ENCODE data around the gene FCRL3. TPM values are rescaled to one million over a fixed set of nuclear protein-coding genes. Genes with fewer than 3 reads are reported as not detected.

Gene FCRL3
- total and polyA plus RNA-seq, 4 donors, result 0.03 to 0.99 (median 0.10) TPM; not detected in 1

DNA sequence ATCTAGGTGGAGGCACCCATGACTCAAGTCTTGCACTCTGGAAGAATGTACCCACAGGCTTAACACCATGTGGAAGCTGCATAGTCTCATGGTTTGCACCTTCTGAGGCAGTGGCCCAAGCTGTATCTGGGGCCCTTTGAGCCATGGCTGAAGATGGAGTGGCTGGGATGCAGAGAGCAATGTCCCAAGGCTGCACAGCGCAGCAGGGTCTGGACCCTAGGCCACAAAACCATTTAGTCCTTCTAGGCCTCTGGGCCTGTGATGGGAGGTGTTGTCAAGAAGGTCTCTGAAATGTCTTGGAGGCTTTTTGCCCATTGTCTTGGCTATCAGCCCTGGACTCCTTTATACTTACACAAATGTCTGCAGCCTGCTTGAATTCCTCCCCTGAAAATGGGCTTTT is 21.4 kb upstream of the FCRL3 start:
- Histone ChIP-seq H3K27me3 (ENCODE audit: control insufficient read depth in 1 of 2, insufficient read depth in 2 of 2, low read length in 1 of 2) (no peaks in the 10 kb centered on the region), H3K36me3 (ENCODE audit: control insufficient read depth in 1 of 2, insufficient read depth in 2 of 2, low read length in 1 of 2) (no peaks in the 10 kb centered on the region), H3K9me3 (ENCODE audit: control insufficient read depth, low read length) (peaks cover 3% of the 10 kb centered on the region), H3K4me1 (ENCODE audit: control insufficient read depth in 1 of 2, insufficient read depth in 2 of 2, low read length in 2 of 2) (no peaks in the 10 kb centered on the region), H3K4me3 (ENCODE audit: low read length in 2 of 2) (no peak overlapping the region), H3K27ac (ENCODE audit: low read depth in 1 of 2, low read length in 2 of 2) (no peak overlapping the region)
- ATAC-seq (ENCODE audit: low FRiP score), result no peak
- WGBS, 2 donors, result 76 to 90% methylated on average over 1 of the region's 1 CpG
- DNase-seq, result no peak
- intact Hi-C loops (cut with DNase I), result no loop called here

DNA sequence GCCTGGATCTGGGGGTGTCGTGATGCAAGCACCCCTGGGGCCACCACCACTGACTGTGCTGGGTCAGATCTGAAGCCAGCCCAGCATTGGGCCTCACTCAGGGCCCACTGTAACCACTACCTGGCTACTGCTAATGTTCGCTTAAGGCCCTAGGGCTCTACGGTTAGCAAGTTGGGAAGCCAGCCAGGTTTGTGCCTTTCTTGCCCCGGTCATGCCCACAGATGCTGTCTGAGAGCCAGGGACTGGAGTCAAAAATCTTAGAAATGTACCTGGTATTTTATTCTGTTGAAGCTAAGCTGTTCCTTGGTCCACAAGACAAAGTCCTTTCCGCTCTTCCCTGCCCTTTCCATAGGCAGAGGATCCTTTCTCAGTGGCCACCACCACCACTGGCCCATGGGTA is 15.2 kb upstream of the FCRL3 start:
- intact Hi-C loops (cut with DNase I), result no loop called here

DNA sequence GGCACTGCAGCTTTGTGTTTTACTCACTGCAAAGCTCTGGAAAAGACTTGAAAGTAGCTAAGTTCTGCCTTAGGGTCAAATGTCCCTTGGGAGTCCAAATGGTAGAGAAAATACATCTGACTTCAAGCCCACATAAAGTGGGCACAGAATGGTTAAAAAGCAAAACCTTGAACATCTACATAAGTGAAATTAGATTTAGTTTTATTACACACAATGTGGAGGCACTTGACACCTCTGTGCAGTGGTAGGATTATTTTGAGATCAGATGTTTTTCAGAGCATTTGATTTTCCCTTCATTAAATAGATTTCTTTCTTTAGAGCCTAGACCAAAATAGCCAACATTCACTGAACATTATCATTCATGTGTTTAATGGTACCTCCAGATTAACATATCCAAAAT is 11.2 kb upstream of the FCRL3 start:
- DNase-seq (no peak), ATAC-seq (ENCODE audit: low FRiP score) (no peak)
- no peak overlapping the region for H3K27ac ChIP-seq (ENCODE audit: low read depth in 1 of 2, low read length in 2 of 2)
- H3K4me1 ChIP-seq (ENCODE audit: control insufficient read depth in 1 of 2, insufficient read depth in 2 of 2, low read length in 2 of 2), result no peaks in the 10 kb centered on the region
- H3K4me3 ChIP-seq (ENCODE audit: low read length in 2 of 2), result no peak overlapping the region
- H3K27me3 ChIP-seq (ENCODE audit: control insufficient read depth in 1 of 2, insufficient read depth in 2 of 2, low read length in 1 of 2), result no peaks in the 10 kb centered on the region
- no peaks in the 10 kb centered on the region for H3K9me3 ChIP-seq (ENCODE audit: control insufficient read depth, low read length)
- H3K36me3 ChIP-seq (ENCODE audit: control insufficient read depth in 1 of 2, insufficient read depth in 2 of 2, low read length in 1 of 2), result no peaks in the 10 kb centered on the region
- intact Hi-C loops (cut with DNase I), result no loop called here

More for the DNA sequence above, 15.2 kb upstream of the FCRL3 start:
- no peaks in the 10 kb centered on the region for H3K27me3 ChIP-seq (ENCODE audit: control insufficient read depth in 1 of 2, insufficient read depth in 2 of 2, low read length in 1 of 2)
- DNase-seq (no peak), ATAC-seq (ENCODE audit: low FRiP score) (no peak)
- 70 to 75% methylated on average over 5 of the region's 5 CpGs for WGBS, 2 donors
- H3K27ac ChIP-seq (ENCODE audit: low read depth in 1 of 2, low read length in 2 of 2), result no peak overlapping the region
- no peaks in the 10 kb centered on the region for H3K4me1 ChIP-seq (ENCODE audit: control insufficient read depth in 1 of 2, insufficient read depth in 2 of 2, low read length in 2 of 2)
- no peaks in the 10 kb centered on the region for H3K9me3 ChIP-seq (ENCODE audit: control insufficient read depth, low read length)
- H3K36me3 ChIP-seq (ENCODE audit: control insufficient read depth in 1 of 2, insufficient read depth in 2 of 2, low read length in 1 of 2), result no peaks in the 10 kb centered on the region
- H3K4me3 ChIP-seq (ENCODE audit: low read length in 2 of 2), result no peak overlapping the region

DNA sequence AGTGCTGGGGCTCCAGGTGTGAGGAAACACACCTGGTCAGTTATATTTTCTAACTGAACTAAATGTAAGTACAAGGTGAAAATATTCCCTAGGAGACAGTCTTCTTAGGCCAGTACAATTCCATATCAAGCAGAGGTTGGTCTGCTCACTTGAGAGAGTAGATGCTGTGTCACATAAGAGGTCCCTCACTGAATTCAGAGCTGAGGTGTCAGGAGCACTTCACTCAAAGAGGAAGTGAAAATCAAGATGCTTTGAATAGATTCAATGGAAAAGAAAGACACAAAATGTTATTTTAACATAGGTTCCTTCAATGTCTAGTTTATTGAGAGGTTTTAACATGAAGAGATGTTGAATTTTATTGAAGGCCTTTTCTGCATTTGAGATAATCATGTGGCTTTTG is 4.3 kb upstream of the FCRL3 start:
- no peaks in the 10 kb centered on the region for H3K4me1 ChIP-seq (ENCODE audit: control insufficient read depth in 1 of 2, insufficient read depth in 2 of 2, low read length in 2 of 2)
- intact Hi-C loops (cut with DNase I), result no loop called here
- H3K9me3 ChIP-seq (ENCODE audit: control insufficient read depth, low read length), result no peaks in the 10 kb centered on the region
- no peak overlapping the region for H3K4me3 ChIP-seq (ENCODE audit: low read length in 2 of 2)
- ATAC-seq (ENCODE audit: low FRiP score) (no peak), DNase-seq (no peak)
- no peak overlapping the region for H3K27ac ChIP-seq (ENCODE audit: low read depth in 1 of 2, low read length in 2 of 2)
- no peaks in the 10 kb centered on the region for H3K36me3 ChIP-seq (ENCODE audit: control insufficient read depth in 1 of 2, insufficient read depth in 2 of 2, low read length in 1 of 2)
- no peaks in the 10 kb centered on the region for H3K27me3 ChIP-seq (ENCODE audit: control insufficient read depth in 1 of 2, insufficient read depth in 2 of 2, low read length in 1 of 2)

DNA sequence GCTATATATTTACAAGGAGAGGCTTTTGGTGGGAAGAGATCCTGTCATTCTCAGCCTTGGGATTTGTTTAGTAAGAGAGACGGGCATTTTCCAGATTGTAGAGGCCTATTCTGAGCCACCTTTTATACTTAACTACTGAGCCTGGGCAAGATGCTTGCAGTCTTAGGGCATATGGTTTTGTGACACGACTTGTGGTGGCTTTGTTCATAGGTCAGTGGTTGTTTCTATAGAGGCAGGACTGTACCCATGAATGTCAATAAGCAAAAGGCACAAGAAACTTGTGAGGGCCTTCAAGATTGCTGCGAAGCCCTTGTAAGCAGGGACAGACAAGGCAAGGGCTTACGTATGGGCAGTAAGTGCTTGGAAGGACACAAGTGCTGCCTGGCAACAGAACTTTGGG is 3.4 kb upstream of the FCRL3 start:
- no peak for DNase-seq
- Histone ChIP-seq H3K27me3 (ENCODE audit: control insufficient read depth in 1 of 2, insufficient read depth in 2 of 2, low read length in 1 of 2) (no peaks in the 10 kb centered on the region), H3K4me1 (ENCODE audit: control insufficient read depth in 1 of 2, insufficient read depth in 2 of 2, low read length in 2 of 2) (no peaks in the 10 kb centered on the region), H3K4me3 (ENCODE audit: low read length in 2 of 2) (no peak overlapping the region), H3K9me3 (ENCODE audit: control insufficient read depth, low read length) (no peaks in the 10 kb centered on the region), H3K36me3 (ENCODE audit: control insufficient read depth in 1 of 2, insufficient read depth in 2 of 2, low read length in 1 of 2) (no peaks in the 10 kb centered on the region), H3K27ac (ENCODE audit: low read depth in 1 of 2, low read length in 2 of 2) (no peak overlapping the region)
- intact Hi-C loops (cut with DNase I), result no loop called here
- WGBS, 2 donors, result 70 to 73% methylated on average over 4 of the region's 4 CpGs
- no peak for ATAC-seq (ENCODE audit: low FRiP score)

DNA sequence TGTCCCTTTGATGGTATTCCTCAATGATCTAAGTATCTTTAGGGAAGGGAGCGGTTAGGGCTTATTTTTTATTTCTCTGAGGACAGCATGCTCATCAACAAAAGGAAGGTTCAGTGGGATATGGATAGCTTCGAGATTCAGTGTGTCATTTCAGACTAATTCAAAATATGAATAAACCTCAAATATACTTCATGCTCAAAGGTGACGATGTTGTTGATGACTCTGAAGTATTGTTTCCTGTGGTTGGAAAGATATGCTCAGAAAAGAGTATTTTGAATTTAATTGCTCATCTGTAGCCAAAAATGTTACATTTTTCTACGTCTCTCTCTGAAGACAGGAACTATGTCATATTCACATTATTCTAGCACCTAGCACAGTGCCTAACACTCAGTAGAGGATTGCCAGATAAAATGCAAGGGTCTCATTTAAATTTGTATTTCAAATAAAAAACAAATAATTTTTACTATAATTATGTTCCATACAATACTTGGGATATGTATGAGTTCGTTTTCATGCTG is 1.8 kb upstream of the FCRL3 start:
- Histone ChIP-seq H3K9me3 (ENCODE audit: control insufficient read depth, low read length) (no peaks in the 10 kb centered on the region), H3K36me3 (ENCODE audit: control insufficient read depth in 1 of 2, insufficient read depth in 2 of 2, low read length in 1 of 2) (no peaks in the 10 kb centered on the region), H3K27ac (ENCODE audit: low read depth in 1 of 2, low read length in 2 of 2) (no peak overlapping the region), H3K4me3 (ENCODE audit: low read length in 2 of 2) (no peak overlapping the region), H3K27me3 (ENCODE audit: control insufficient read depth in 1 of 2, insufficient read depth in 2 of 2, low read length in 1 of 2) (no peaks in the 10 kb centered on the region), H3K4me1 (ENCODE audit: control insufficient read depth in 1 of 2, insufficient read depth in 2 of 2, low read length in 2 of 2) (no peaks in the 10 kb centered on the region)
- 80 to 81% methylated on average over 5 of the region's 5 CpGs for WGBS, 2 donors
- ATAC-seq (ENCODE audit: low FRiP score) (no peak), DNase-seq (no peak)
- intact Hi-C loops (cut with DNase I), result no loop called here

DNA sequence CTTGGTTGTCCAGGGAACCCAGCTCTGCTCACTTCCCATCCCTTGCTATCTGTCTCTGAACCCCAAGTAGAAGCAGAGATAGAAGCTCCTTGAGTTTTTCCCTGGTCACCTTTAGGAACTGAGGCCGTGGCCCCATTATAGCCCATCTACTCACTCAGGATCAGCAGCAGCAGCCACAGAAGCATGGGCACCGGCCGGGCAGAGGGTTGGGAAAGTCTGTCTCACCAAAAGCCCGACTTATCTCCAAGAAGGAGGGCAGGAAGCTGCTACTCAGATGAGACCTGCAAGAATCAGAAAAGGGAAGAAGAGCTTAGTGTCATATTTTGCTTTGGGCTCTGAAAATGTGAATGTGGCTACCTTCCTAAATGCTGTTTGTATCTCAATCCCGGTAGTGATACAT is 264 bp downstream of the FCRL3 start:
- H3K4me3 ChIP-seq (ENCODE audit: low read length in 2 of 2), result no peak overlapping the region
- ATAC-seq (ENCODE audit: low FRiP score) (no peak), DNase-seq (no peak)
- no peaks in the 10 kb centered on the region for H3K27me3 ChIP-seq (ENCODE audit: control insufficient read depth in 1 of 2, insufficient read depth in 2 of 2, low read length in 1 of 2)
- no peaks in the 10 kb centered on the region for H3K4me1 ChIP-seq (ENCODE audit: control insufficient read depth in 1 of 2, insufficient read depth in 2 of 2, low read length in 2 of 2)
- H3K36me3 ChIP-seq (ENCODE audit: control insufficient read depth in 1 of 2, insufficient read depth in 2 of 2, low read length in 1 of 2), result no peaks in the 10 kb centered on the region
- H3K9me3 ChIP-seq (ENCODE audit: control insufficient read depth, low read length), result no peaks in the 10 kb centered on the region
- intact Hi-C loops (cut with DNase I), result no loop called here
- 67 to 82% methylated on average over 5 of the region's 5 CpGs for WGBS, 2 donors
- no peak overlapping the region for H3K27ac ChIP-seq (ENCODE audit: low read depth in 1 of 2, low read length in 2 of 2)

DNA sequence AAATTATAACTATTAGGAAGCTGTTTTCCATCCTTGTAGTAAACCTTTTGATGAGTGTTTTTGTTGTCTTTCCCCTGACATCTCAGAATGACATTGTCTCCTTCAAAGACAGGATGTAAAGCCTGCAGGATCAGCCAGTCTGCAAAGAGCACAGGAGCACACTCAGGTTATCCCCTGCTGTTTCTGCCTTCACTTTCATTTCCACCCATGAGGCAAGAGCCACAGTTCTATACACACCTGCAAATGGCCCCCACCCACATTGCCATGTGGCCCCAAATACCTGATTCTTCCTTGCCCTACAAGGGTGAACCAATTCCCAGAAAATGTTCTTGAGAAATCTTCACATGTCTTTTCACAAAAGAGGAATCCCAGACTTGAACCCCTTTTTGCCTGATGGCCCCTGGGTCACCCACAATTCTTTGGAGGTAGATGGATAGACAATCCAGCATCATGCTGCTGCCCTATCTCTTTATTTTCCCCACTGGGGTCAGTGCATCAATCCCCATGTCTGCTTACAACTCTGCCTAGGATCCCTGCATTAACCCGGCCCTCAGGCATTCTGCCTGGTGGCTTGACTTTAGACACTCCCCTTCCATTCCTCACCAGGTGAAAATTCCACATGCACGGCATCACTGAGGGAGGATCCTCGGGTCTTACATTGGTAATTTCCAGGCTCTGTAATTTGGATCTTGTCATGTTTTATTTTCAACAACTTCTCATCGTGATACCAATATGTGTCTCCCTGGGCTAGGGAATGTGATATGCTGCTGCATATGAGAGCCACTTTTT is 2.6 kb downstream of the FCRL3 start:
- H3K9me3 ChIP-seq (ENCODE audit: control insufficient read depth, low read length), result no peaks in the 10 kb centered on the region
- H3K36me3 ChIP-seq (ENCODE audit: control insufficient read depth in 1 of 2, insufficient read depth in 2 of 2, low read length in 1 of 2), result no peaks in the 10 kb centered on the region
- no peaks in the 10 kb centered on the region for H3K4me1 ChIP-seq (ENCODE audit: control insufficient read depth in 1 of 2, insufficient read depth in 2 of 2, low read length in 2 of 2)
- 74 to 79% methylated on average over 4 of the region's 4 CpGs for WGBS, 2 donors
- no peak overlapping the region for H3K4me3 ChIP-seq (ENCODE audit: low read length in 2 of 2)
- intact Hi-C loops (cut with DNase I), result no loop called here
- H3K27ac ChIP-seq (ENCODE audit: low read depth in 1 of 2, low read length in 2 of 2), result no peak overlapping the region
- no peak for DNase-seq
- H3K27me3 ChIP-seq (ENCODE audit: control insufficient read depth in 1 of 2, insufficient read depth in 2 of 2, low read length in 1 of 2), result no peaks in the 10 kb centered on the region
- no peak for ATAC-seq (ENCODE audit: low FRiP score)

DNA sequence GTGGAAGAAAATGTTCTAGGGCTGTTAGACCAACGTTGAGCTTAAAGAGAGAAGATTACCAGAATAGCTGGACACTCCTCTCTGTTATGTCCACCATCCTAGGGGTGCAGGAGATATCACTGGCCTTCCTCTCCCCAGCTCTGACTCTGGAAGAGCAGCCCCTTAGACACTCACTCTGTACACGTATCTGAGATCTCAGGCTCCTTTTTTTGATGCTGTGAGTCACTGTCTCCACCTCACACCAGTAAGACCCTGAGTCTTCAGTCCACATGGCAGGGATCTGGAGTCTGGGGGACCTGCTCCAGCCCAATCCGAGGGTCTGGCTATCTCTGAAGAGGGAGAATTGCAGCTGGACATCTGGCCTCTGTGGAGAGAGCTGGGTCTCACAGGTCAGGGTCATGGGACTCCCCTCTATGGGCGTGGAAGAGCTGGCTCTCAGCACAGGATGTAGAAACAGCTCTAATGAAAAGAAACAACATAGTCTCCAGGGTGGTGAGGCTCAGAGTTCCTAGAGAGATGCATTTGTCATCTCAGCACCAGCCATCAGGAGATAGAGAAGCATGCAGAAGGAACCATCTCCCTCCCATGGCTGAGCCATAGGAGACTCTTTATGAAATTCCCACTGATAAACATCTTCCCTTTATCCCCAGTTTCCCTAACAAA is 3.5 kb downstream of the FCRL3 start:
- Histone ChIP-seq H3K9me3 (ENCODE audit: control insufficient read depth, low read length) (no peaks in the 10 kb centered on the region), H3K4me3 (ENCODE audit: low read length in 2 of 2) (no peak overlapping the region), H3K27ac (ENCODE audit: low read depth in 1 of 2, low read length in 2 of 2) (no peak overlapping the region), H3K36me3 (ENCODE audit: control insufficient read depth in 1 of 2, insufficient read depth in 2 of 2, low read length in 1 of 2) (no peaks in the 10 kb centered on the region), H3K4me1 (ENCODE audit: control insufficient read depth in 1 of 2, insufficient read depth in 2 of 2, low read length in 2 of 2) (no peaks in the 10 kb centered on the region), H3K27me3 (ENCODE audit: control insufficient read depth in 1 of 2, insufficient read depth in 2 of 2, low read length in 1 of 2) (no peaks in the 10 kb centered on the region)
- WGBS, 2 donors, result 39% methylated on average over 4 of the region's 4 CpGs
- intact Hi-C loops (cut with DNase I), result no loop called here
- no peak for DNase-seq
- ATAC-seq (ENCODE audit: low FRiP score), result no peak
